ENCODE measurements around the gene CA11.

CA11 gene

DNA sequence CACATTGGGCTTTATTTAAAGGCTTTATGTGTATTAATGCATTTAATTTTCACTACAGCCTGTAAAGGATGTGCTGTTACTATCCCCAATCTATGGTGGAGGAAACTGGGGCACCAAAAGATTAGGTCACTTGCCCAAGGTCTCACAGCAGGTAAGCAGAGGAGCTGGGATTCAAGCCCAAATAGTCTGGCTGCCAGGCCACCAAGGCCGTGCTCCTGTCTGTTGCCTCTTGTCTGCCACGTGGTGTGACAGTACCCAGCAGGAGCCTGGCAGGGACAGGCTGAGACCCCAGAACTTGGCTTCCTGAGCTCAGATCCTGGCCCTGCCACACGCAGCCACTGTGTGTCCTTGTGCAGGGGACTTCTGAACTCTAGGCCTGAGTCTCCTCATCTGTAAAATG is 22.3 kb upstream of the CA11 start:
- no peaks in the 10 kb centered on the region for H3K4me1 ChIP-seq
- DNase-seq = no peak
- H3K27ac ChIP-seq = no peak overlapping the region
- no peaks in the 10 kb centered on the region for H3K9me3 ChIP-seq
- no peaks in the 10 kb centered on the region for H3K36me3 ChIP-seq
- TF ChIP-seq, protein P1, sequence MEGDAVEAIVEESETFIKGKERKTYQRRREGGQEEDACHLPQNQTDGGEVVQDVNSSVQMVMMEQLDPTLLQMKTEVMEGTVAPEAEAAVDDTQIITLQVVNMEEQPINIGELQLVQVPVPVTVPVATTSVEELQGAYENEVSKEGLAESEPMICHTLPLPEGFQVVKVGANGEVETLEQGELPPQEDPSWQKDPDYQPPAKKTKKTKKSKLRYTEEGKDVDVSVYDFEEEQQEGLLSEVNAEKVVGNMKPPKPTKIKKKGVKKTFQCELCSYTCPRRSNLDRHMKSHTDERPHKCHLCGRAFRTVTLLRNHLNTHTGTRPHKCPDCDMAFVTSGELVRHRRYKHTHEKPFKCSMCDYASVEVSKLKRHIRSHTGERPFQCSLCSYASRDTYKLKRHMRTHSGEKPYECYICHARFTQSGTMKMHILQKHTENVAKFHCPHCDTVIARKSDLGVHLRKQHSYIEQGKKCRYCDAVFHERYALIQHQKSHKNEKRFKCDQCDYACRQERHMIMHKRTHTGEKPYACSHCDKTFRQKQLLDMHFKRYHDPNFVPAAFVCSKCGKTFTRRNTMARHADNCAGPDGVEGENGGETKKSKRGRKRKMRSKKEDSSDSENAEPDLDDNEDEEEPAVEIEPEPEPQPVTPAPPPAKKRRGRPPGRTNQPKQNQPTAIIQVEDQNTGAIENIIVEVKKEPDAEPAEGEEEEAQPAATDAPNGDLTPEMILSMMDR (IDR thresholded peaks at IDR 0.05) = no peak
- no peak overlapping the region for H3K4me3 ChIP-seq
- intact Hi-C loops (cut with DNase I; ENCODE audit: low total_unique reads) = no loop called here
- H3K27me3 ChIP-seq = no peaks in the 10 kb centered on the region

DNA sequence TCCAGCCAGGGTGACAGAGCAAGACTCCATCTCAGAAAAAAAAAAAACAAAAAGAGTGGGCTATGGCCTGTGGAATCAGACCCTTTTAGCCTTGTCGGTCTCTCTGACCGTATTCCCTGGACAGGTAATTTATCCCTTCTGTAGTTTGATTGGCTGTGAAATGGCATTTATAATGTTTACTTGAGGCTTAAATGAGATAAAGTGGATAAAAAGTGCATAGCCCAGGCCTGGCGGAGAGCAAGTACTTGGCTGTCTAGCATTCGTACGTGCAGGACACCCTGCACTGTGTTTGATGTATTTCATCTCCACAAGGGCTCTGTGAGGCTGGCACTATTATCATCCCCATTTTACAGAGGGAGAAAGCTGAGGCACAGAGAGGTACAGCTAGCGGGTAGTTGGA is 19.8 kb upstream of the CA11 start:
- intact Hi-C loops (cut with DNase I; ENCODE audit: low total_unique reads) = no loop called here
- Histone ChIP-seq H3K9me3 (no peaks in the 10 kb centered on the region), H3K27ac (no peak overlapping the region), H3K27me3 (no peaks in the 10 kb centered on the region), H3K4me1 (peaks cover 0 to 7% (median 2%) of the 10 kb centered on the region in 4 donors), H3K4me3 (no peak overlapping the region), H3K36me3 (no peaks in the 10 kb centered on the region)
- TF ChIP-seq, protein P1 (IDR thresholded peaks at IDR 0.05) = no peak
- no peak for DNase-seq

DNA sequence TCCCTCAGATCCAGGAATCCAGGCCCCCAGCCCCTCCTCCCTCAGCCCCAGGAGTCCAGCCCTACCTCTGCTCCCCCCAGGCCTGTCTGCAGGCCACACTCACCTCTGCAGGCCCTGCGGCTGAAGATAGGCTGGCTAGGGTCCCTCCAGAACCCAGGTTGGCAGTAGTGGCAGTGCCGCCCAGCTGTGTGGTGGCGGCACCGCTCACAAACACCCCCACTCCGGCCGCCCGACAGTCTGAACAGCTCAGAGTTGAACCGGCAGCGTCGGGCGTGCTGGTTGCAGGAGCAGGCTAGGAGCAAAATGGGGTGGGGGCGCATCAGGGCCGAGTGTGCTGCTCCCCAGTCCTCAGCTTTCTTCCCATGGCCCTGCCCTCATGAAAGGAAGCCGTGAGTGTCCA is 18.5 kb upstream of the CA11 start:
- no peaks in the 10 kb centered on the region for H3K27me3 ChIP-seq
- no peak for DNase-seq
- intact Hi-C loops (cut with DNase I; ENCODE audit: low total_unique reads) = no loop called here
- H3K9me3 ChIP-seq = no peaks in the 10 kb centered on the region
- H3K36me3 ChIP-seq = no peaks in the 10 kb centered on the region
- peaks cover 0 to 9% (median 4%) of the 10 kb centered on the region in 4 donors for H3K4me1 ChIP-seq
- H3K4me3 ChIP-seq = no peak overlapping the region
- TF ChIP-seq, protein P1 (IDR thresholded peaks at IDR 0.05) = no peak
- H3K27ac ChIP-seq = no peak overlapping the region

DNA sequence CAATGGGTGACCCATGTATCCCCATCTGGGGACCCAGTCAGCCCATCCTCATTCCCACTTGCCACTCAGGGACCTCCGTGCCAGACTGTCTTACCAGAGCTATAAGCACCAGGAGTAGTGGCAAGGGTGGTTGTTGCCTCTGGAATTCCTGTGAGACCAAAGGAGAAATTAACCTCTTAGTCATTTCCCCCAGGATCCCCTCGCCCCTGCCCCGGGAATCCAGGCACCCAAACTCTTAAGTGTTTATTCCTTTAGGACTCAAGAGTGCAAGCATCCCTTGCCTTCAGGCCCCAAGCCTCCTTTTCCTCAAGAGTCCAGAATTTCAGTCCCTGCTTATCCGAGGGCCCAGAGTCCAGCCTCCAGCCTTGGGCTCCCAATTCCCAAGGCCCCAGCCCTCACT is 17.7 kb upstream of the CA11 start:
- no peaks in the 10 kb centered on the region for H3K36me3 ChIP-seq
- TF ChIP-seq, protein P1 (IDR thresholded peaks at IDR 0.05) = no peak
- peaks cover 0 to 9% (median 4%) of the 10 kb centered on the region in 4 donors for H3K4me1 ChIP-seq
- H3K9me3 ChIP-seq = no peaks in the 10 kb centered on the region
- no peak overlapping the region for H3K4me3 ChIP-seq
- no peak for DNase-seq
- intact Hi-C loops (cut with DNase I; ENCODE audit: low total_unique reads) = no loop called here
- H3K27ac ChIP-seq = no peak overlapping the region
- H3K27me3 ChIP-seq = no peaks in the 10 kb centered on the region

DNA sequence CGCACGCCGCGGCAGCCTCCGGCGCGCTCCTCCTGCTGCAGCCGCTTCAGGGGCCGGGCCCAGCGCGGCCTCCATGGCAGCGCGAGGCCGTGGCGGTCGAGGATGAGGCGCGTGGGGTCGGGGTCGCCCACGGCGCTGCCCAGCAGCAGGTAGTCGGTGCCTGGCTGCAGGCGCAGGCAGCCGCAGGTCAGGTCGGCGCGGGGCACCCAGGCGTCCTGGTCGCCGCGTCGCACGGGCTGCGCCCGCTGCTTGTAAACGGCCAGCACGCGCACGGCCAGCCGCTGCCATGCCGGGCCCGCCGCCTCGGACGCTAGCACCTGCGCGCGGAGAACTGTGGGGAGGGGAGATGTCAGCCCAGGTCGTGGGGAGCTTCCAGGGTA is 15.7 kb upstream of the CA11 start:
- TF ChIP-seq, protein P1 (IDR thresholded peaks at IDR 0.05) = no peak
- Histone ChIP-seq H3K27ac (no peak overlapping the region), H3K4me1 (peaks cover 0 to 9% (median 4%) of the 10 kb centered on the region in 4 donors), H3K36me3 (no peaks in the 10 kb centered on the region), H3K9me3 (no peaks in the 10 kb centered on the region), H3K4me3 (no peak overlapping the region), H3K27me3 (no peaks in the 10 kb centered on the region)
- intact Hi-C loops (cut with DNase I; ENCODE audit: low total_unique reads) = no loop called here
- DNase-seq = no peak
